ENCODE results near the gene NOXA1.

- no peak for TF ChIP-seq POLR2A (IDR thresholded peaks at IDR 0.05; ENCODE audit: low read depth, low read length)
- TF ChIP-seq TAF1 (IDR thresholded peaks at IDR 0.05; ENCODE audit: borderline replicate concordance, low read depth, low read length), result no peak
Observed at GRCh38 chr9:137467161-137467581, 44.0 kb downstream of the NOXA1 start.

All from GM12892 (cell line).